ENCODE data around the gene CHP2. TPM values are rescaled to one million over a fixed set of nuclear protein-coding genes. Genes with fewer than 3 reads are reported as not detected.

CHP2 gene
- total and polyA plus RNA-seq, 7 experiments from 2014 or later: not detected

- Histone ChIP-seq H3K4me3 (ENCODE audit: low read length) (no peak overlapping the region), H3K27me3 (ENCODE audit: control insufficient read depth in 2 of 2, insufficient read depth in 2 of 2, low read length in 2 of 2) (no peaks in the 10 kb centered on the region), H3K36me3 (ENCODE audit: control insufficient read depth in 2 of 3, insufficient read depth in 3 of 3, low read length in 3 of 3) (no peaks in the 10 kb centered on the region), H3K9me3 (ENCODE audit: control insufficient read depth in 2 of 3, low read length in 3 of 3) (no peaks in the 10 kb centered on the region), H3K27ac (ENCODE audit: low read depth, low read length) (no peak overlapping the region), H3K4me1 (ENCODE audit: control insufficient read depth in 2 of 2, insufficient read depth in 2 of 2, low read length in 2 of 2) (no peaks in the 10 kb centered on the region)
- Mint-ChIP-seq H3K27ac (no peak overlapping the region), H3K4me1 (no peaks in the 10 kb centered on the region), H3K9me3 (no peaks in the 10 kb centered on the region), H3K27me3 (peaks cover 0 to 26% (median 4%) of the 10 kb centered on the region in 5 donors), H3K36me3 (no peaks in the 10 kb centered on the region), H3K4me3 (no peak overlapping the region)
- ChIA-PET POLR2A (no interaction called here), CTCF (interaction anchor here (0.7 kb wide), 1 partner anchor 307 kb away, joined by 6 read pairs; no protein-coding TSS in a partner anchor)
- ATAC-seq (no peak), DNase-seq (no peak)
- intact Hi-C loops (cut with micrococcal nuclease): no loop called here
Observed at GRCh38 chr16:23773339-23773738, 18.5 kb downstream of the CHP2 start.

GRCh38 chr16:23781176-23781575, 26.4 kb downstream of the CHP2 start:
- DNase-seq: no peak
- intact Hi-C loops (cut with micrococcal nuclease): no loop called here
- Mint-ChIP-seq H3K36me3 (no peaks in the 10 kb centered on the region), H3K27me3 (peaks cover 16 to 36% (median 25%) of the 10 kb centered on the region in 5 donors), H3K27ac (no peak overlapping the region), H3K4me1 (no peaks in the 10 kb centered on the region), H3K9me3 (no peaks in the 10 kb centered on the region), H3K4me3 (no peak overlapping the region)
- ChIA-PET POLR2A (no interaction called here), CTCF (no interaction called here)
- Histone ChIP-seq H3K27ac (ENCODE audit: low read depth, low read length) (no peak overlapping the region), H3K27me3 (ENCODE audit: control insufficient read depth in 2 of 2, insufficient read depth in 2 of 2, low read length in 2 of 2) (no peaks in the 10 kb centered on the region), H3K4me1 (ENCODE audit: control insufficient read depth in 2 of 2, insufficient read depth in 2 of 2, low read length in 2 of 2) (no peaks in the 10 kb centered on the region), H3K9me3 (ENCODE audit: control insufficient read depth in 2 of 3, low read length in 3 of 3) (no peaks in the 10 kb centered on the region), H3K36me3 (ENCODE audit: control insufficient read depth in 2 of 3, insufficient read depth in 3 of 3, low read length in 3 of 3) (no peaks in the 10 kb centered on the region), H3K4me3 (ENCODE audit: low read length) (no peak overlapping the region)
- no peak for ATAC-seq

GRCh38 chr16:23784811-23785447, 30.1 kb downstream of the CHP2 start:
- CTCF ChIA-PET: no interaction called here
- Histone ChIP-seq H3K4me1 (ENCODE audit: control insufficient read depth in 2 of 2, insufficient read depth in 2 of 2, low read length in 2 of 2) (no peaks in the 10 kb centered on the region), H3K9me3 (ENCODE audit: control insufficient read depth in 2 of 3, low read length in 3 of 3) (no peaks in the 10 kb centered on the region), H3K36me3 (ENCODE audit: control insufficient read depth in 2 of 3, insufficient read depth in 3 of 3, low read length in 3 of 3) (no peaks in the 10 kb centered on the region), H3K4me3 (ENCODE audit: low read length) (no peak overlapping the region), H3K27ac (ENCODE audit: low read depth, low read length) (no peak overlapping the region), H3K27me3 (ENCODE audit: control insufficient read depth in 2 of 2, insufficient read depth in 2 of 2, low read length in 2 of 2) (no peaks in the 10 kb centered on the region)
- H3K27me3 Mint-ChIP-seq: peaks cover 11 to 29% (median 25%) of the 10 kb centered on the region in 5 donors
- H3K4me3 Mint-ChIP-seq: no peak overlapping the region
- H3K4me1 Mint-ChIP-seq: peaks cover 0 to 2% (median 0%) of the 10 kb centered on the region in 7 donors
- ATAC-seq: peak; percentile 41
- no peak for DNase-seq
- no peaks in the 10 kb centered on the region for H3K36me3 Mint-ChIP-seq
- no peak overlapping the region for H3K27ac Mint-ChIP-seq
- intact Hi-C loops (cut with micrococcal nuclease): no loop called here
- POLR2A ChIA-PET: no interaction called here
- H3K9me3 Mint-ChIP-seq: no peaks in the 10 kb centered on the region

GRCh38 chr16:23785842-23786241, 31.0 kb downstream of the CHP2 start:
- Mint-ChIP-seq H3K36me3 (no peaks in the 10 kb centered on the region), H3K4me3 (no peak overlapping the region), H3K9me3 (no peaks in the 10 kb centered on the region), H3K4me1 (peaks cover 0 to 2% (median 0%) of the 10 kb centered on the region in 7 donors), H3K27me3 (peaks cover 8 to 24% (median 20%) of the 10 kb centered on the region in 5 donors), H3K27ac (no peak overlapping the region)
- intact Hi-C loops (cut with micrococcal nuclease): no loop called here
- H3K36me3 ChIP-seq (ENCODE audit: control insufficient read depth in 2 of 3, insufficient read depth in 3 of 3, low read length in 3 of 3): no peaks in the 10 kb centered on the region
- no peak for ATAC-seq
- no peak overlapping the region for H3K4me3 ChIP-seq (ENCODE audit: low read length)
- no peaks in the 10 kb centered on the region for H3K4me1 ChIP-seq (ENCODE audit: control insufficient read depth in 2 of 2, insufficient read depth in 2 of 2, low read length in 2 of 2)
- no peak for DNase-seq
- H3K27me3 ChIP-seq (ENCODE audit: control insufficient read depth in 2 of 2, insufficient read depth in 2 of 2, low read length in 2 of 2): no peaks in the 10 kb centered on the region
- ChIA-PET POLR2A (no interaction called here), CTCF (no interaction called here)
- H3K9me3 ChIP-seq (ENCODE audit: control insufficient read depth in 2 of 3, low read length in 3 of 3): no peaks in the 10 kb centered on the region
- no peak overlapping the region for H3K27ac ChIP-seq (ENCODE audit: low read depth, low read length)

GRCh38 chr16:23786964-23787561, 32.2 kb downstream of the CHP2 start:
- Histone ChIP-seq H3K36me3 (ENCODE audit: control insufficient read depth in 2 of 3, insufficient read depth in 3 of 3, low read length in 3 of 3) (no peaks in the 10 kb centered on the region), H3K4me3 (ENCODE audit: low read length) (no peak overlapping the region), H3K27ac (ENCODE audit: low read depth, low read length) (no peak overlapping the region), H3K27me3 (ENCODE audit: control insufficient read depth in 2 of 2, insufficient read depth in 2 of 2, low read length in 2 of 2) (no peaks in the 10 kb centered on the region), H3K4me1 (ENCODE audit: control insufficient read depth in 2 of 2, insufficient read depth in 2 of 2, low read length in 2 of 2) (no peaks in the 10 kb centered on the region), H3K9me3 (ENCODE audit: control insufficient read depth in 2 of 3, low read length in 3 of 3) (no peaks in the 10 kb centered on the region)
- ATAC-seq (no peak), DNase-seq (no peak)
- Mint-ChIP-seq H3K4me3 (no peak overlapping the region), H3K27me3 (peaks cover 8 to 22% (median 14%) of the 10 kb centered on the region in 5 donors), H3K27ac (no peak overlapping the region), H3K36me3 (no peaks in the 10 kb centered on the region), H3K9me3 (no peaks in the 10 kb centered on the region), H3K4me1 (peaks cover 0 to 2% (median 0%) of the 10 kb centered on the region in 7 donors)
- intact Hi-C loops (cut with micrococcal nuclease): no loop called here
- ChIA-PET CTCF (interaction anchor here (1.1 kb wide), 1 partner anchor 14 kb away, joined by 3 read pairs; no protein-coding TSS in a partner anchor), POLR2A (no interaction called here)

GRCh38 chr16:23788685-23789084, 33.9 kb downstream of the CHP2 start:
- DNase-seq (no peak), ATAC-seq (peak; percentile 45)
- Mint-ChIP-seq H3K4me3 (no peak overlapping the region), H3K27me3 (peaks cover 4 to 12% (median 6%) of the 10 kb centered on the region in 5 donors), H3K36me3 (no peaks in the 10 kb centered on the region), H3K4me1 (peaks cover 0 to 2% (median 0%) of the 10 kb centered on the region in 7 donors), H3K9me3 (no peaks in the 10 kb centered on the region), H3K27ac (no peak overlapping the region)
- Histone ChIP-seq H3K36me3 (ENCODE audit: control insufficient read depth in 2 of 3, insufficient read depth in 3 of 3, low read length in 3 of 3) (no peaks in the 10 kb centered on the region), H3K27me3 (ENCODE audit: control insufficient read depth in 2 of 2, insufficient read depth in 2 of 2, low read length in 2 of 2) (no peaks in the 10 kb centered on the region), H3K27ac (ENCODE audit: low read depth, low read length) (no peak overlapping the region), H3K4me3 (ENCODE audit: low read length) (no peak overlapping the region), H3K9me3 (ENCODE audit: control insufficient read depth in 2 of 3, low read length in 3 of 3) (no peaks in the 10 kb centered on the region), H3K4me1 (ENCODE audit: control insufficient read depth in 2 of 2, insufficient read depth in 2 of 2, low read length in 2 of 2) (no peaks in the 10 kb centered on the region)
- intact Hi-C loops (cut with micrococcal nuclease): no loop called here
- ChIA-PET POLR2A (no interaction called here), CTCF (no interaction called here)

GRCh38 chr16:23795378-23795777, 40.6 kb downstream of the CHP2 start:
- Histone ChIP-seq H3K4me3 (ENCODE audit: low read length) (no peak overlapping the region), H3K4me1 (ENCODE audit: control insufficient read depth in 2 of 2, insufficient read depth in 2 of 2, low read length in 2 of 2) (no peaks in the 10 kb centered on the region), H3K9me3 (ENCODE audit: control insufficient read depth in 2 of 3, low read length in 3 of 3) (no peaks in the 10 kb centered on the region), H3K27ac (ENCODE audit: low read depth, low read length) (no peak overlapping the region), H3K36me3 (ENCODE audit: control insufficient read depth in 2 of 3, insufficient read depth in 3 of 3, low read length in 3 of 3) (no peaks in the 10 kb centered on the region), H3K27me3 (ENCODE audit: control insufficient read depth in 2 of 2, insufficient read depth in 2 of 2, low read length in 2 of 2) (no peaks in the 10 kb centered on the region)
- H3K4me3 Mint-ChIP-seq: no peak overlapping the region
- no peaks in the 10 kb centered on the region for H3K36me3 Mint-ChIP-seq
- H3K27me3 Mint-ChIP-seq: peaks cover 0 to 6% (median 0%) of the 10 kb centered on the region in 5 donors
- DNase-seq (no peak), ATAC-seq (no peak)
- intact Hi-C loops (cut with micrococcal nuclease): no loop called here
- no peaks in the 10 kb centered on the region for H3K4me1 Mint-ChIP-seq
- ChIA-PET CTCF (no interaction called here), POLR2A (no interaction called here)
- no peaks in the 10 kb centered on the region for H3K9me3 Mint-ChIP-seq
- no peak overlapping the region for H3K27ac Mint-ChIP-seq
